GM19238 (cell line): Measurements from ENCODE around the gene ANXA2.
"Not testable (repeated sequence)": the region's sequence is repeated elsewhere in the genome, so short reads cannot be mapped to it uniquely, and the experiment has no call there.

Source experiments
- DNase-seq: peaks from one replicate; pipeline ENCODE4 v3.0.0; 2011; ENCODE audit warnings: low spot score; ENCODE audit not compliant: insufficient read length

ANXA2 gene

GRCh38 chr15:60344987-60345386 lies 52.8 kb downstream of the ANXA2 start:
- DNase-seq = no peak

DNA sequence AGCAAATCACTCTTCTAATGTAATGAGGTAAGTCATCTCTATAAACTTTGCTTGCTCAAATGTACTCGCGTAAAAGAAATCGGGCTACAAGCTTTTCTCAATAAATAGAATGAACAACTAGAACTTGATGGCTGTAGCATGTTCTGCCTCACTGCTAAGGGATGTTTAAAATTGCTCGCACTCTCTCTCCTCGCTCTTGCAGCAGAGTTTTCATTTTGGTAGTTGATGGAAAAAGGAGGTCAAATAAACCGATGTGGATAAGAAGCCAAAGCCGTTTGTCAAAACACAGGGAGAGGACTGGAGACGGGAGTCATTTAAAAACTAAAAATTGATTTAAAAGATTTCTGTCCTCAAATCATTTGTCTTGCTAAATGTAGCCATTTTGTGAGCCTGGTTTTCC lies 53.3 kb downstream of the ANXA2 start:
- DNase-seq = no peak

DNA sequence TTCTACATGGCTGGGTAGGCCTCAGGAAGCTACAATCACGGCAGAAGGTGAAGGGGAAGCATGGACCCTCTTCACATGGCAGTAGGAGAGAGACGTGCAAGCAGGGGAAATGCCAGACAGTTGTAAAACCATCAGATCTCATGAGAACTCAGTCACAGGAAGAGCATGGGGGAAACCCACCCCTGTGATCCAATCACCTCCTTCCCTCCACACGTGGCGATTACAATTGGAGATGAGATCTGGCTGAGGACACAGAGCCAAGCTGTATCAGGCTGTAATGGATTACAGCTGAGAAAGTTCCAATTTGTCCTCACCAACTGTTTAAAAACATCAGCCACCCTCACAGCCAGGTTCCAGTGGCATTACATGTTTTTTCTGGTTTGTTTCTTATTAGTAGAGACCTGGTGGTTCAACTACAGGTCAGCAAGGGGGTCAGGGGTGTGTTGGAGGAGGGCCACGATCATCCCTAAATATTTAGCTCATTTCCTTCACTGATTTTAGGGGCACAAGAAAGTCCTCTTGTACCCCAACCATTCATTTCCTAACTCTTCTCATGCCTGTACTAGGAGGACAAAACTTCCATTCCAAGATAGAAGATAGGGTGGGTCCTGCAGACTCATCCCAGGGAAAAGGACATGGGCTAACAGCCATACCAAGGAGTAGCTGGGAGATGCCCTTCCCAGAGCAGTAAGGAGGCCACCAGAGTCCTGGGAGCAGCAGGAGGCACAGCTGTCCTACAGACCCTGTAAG lies 54.4 kb downstream of the ANXA2 start:
- DNase-seq = no peak

- no peak for DNase-seq
Observed at GRCh38 chr15:60340207-60340921, 57.4 kb downstream of the ANXA2 start.

DNA sequence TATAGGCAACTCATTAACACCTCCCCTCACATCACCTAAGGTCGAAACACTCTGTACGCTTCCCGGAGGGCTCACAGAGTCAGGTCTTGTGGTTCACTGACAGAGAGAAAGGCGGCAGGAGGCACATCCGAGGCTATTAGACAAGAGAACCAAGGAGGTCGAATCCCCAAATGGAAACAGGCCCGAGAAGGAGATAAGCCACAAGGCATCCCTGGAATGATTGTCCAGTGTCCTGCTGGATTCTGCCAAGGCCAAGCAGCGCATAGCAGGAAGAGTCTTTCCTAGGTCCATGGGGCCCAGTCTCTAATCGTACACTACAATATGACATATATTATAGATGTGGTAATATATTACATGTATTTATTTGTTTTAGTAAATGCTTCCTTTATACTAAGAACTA lies 58.5 kb downstream of the ANXA2 start:
- DNase-seq = no peak

GRCh38 chr15:60338810-60339209 lies 59.0 kb downstream of the ANXA2 start:
- DNase-seq = no peak

DNA sequence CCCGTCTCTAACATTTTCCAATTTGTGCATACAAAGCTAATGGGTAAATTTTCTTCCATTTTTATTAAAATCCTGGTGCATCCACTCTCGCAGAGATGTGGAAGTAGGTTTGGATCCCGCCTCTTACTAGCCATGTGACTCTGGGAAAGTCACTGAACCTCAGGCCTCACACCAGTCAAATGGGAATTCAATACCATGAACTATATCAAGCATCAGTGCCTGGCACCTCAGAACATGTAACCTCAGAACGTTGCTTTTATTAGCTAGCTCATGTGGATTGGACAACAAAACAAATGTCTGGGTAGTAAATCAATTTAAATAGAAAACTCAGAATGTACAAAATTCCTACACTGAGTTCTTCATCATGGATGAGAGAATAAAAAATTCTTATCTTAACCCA lies 60.7 kb downstream of the ANXA2 start:
- no peak for DNase-seq

DNA sequence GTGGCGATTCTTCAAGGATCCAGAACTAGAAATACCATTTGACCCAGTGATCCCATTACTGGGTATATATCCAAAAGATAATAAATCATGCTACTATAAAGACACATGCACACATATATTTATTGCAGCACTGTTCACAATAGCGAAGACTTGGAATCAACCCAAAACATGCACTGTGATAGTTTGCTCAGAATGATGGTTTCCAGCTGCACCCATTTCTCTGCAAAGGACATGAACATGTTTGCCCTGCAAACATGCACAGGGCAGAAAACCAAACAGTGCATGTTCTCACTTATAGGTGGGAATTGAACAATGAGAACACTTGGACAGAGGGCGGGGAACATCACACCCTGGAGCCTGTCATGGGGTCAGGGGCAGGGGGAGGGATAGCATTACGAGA lies 62.5 kb downstream of the ANXA2 start:
- DNase-seq = not testable (repeated sequence)

GRCh38 chr15:60328852-60329443 lies 68.8 kb downstream of the ANXA2 start:
- DNase-seq = no peak

DNA sequence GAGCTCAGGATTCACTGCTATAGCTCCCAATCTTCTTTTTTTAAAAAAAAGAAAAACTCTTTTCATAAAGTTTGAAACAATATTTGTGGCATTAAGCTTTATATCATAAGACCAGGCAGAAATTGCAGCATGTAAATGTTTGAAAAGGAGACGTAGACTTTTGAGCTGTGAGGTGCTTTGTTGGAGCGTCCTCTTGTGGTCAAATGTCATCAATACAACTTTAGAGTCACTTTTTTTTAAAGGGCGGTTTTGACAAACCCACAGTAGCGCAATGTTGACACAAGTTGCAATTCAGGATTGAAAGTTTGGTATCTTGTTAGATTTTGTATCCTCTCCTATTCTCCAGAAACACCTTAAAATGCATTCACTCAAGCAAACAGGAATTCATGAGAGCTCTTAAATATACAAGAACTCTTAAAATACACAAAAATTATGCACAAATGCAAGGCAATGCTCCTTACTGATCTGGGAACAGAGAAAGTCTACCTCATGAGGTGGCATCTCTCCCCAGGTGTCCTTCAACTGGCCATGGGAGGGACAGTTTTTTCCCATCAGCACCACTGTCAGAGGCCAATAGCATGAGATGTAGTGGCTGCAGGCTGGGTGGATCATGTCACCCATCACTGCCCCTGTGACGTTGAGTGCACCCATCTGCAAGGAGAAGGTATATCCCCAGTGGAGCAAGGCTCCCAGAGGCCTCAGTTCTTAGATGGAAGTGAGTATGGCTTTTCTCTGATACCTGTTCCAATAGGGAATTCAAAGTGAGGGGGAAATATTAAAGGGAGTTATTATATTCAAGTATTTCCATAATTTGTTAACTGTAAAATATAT lies 70.7 kb downstream of the ANXA2 start:
- no peak for DNase-seq

DNA sequence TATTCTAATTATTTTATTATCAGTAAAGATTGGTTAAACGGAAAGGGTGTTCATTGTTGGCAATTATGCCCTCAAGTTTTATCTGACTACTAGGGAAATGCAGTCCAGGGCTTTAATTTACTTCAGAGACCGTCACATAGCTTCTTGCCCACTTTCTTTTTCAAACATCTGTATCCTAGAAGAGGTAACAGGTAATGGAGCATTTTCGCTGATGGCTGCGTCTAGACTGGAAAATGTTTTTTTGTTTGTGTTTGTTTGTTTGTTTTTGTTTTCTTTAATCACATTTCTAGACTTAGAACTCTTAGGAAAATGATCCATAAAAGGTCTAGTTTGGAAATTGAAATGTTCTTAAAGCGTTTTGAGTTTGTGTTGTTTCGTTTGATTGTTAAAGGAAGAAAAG lies 71.4 kb downstream of the ANXA2 start:
- no peak for DNase-seq

GRCh38 chr15:60325905-60326304 lies 71.9 kb downstream of the ANXA2 start:
- DNase-seq = no peak

DNA sequence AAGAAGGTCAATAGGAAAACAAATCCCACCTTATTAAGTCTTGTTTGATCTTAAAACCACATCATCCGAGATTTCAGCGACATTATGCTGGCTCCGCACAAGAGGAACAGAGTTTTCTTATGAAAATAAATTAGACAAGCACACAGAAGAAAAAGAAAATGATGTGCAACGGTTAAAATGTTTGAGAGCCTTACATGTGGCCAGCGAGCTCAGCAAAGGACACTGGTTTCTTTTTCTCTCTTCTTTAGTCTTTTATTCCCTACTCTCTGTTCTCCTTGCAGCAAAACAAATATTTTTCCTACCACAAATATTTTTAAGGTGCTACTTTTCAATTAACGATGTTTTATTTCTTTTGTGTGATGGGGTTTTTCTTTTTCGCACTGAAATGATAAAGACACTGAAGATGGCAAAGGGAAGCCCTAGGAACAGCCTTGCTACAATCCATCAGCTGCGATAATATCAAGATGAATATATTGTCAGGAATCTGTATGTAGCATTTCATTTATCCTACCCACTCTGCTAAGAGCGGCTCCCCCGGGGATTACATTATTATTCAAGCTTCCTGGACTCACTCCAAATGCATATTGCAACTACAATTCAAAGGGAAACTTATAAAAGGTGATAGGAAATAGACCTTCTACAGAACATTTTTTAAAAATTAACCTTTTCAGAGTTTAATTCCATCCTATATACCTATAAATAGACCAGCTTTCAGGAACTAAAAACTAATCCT lies 72.9 kb downstream of the ANXA2 start:
- DNase-seq = no peak

GRCh38 chr15:60323322-60323721 lies 74.5 kb downstream of the ANXA2 start:
- no peak for DNase-seq

DNA sequence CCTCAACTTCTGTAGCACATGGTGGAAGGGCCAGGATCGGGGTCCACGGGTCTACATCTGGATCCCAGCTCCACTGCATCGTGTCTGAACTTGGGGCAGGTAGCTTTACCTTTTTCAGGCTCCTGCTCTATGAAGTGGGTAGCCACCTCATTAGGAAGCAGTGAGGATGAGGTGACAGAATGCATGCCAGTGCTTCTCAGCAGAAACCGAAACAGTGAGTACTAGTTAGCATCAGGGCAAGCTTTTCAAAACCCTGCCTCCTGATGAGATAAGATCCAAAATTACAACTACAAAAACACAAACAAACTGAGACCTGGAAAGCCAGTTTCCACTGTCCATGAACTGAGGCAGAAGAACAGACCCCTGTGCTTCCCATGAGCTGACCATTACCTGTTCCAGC lies 77.4 kb downstream of the ANXA2 start:
- DNase-seq = no peak

DNA sequence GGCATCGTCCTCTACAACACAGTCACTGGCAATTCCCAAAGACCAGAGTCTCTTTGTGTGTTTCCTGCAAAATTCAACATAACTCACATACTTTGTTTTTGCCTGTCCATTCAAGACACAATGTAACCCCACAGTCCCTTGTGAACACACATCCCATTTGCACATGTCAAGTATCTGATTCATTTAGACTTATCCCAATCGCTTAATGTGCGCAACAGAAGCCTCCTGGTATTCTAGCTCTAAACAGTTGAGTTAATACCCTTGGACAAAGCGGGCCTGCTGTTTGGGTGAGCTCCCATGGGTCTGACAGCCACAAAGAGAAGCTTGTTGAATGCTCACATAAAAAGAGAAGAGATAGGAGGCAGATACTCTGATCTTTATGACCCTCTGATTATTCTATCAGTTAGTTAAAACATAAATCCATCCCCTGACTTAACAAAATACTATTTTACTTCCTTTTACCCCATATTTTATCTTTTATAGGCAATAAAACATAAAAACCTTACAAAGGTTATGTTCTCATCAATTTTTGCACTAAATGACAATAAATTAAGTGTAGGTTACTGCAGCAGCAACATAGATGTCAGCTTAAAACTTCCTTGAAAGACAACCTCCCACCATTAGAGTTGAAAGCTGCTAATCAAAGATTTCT lies 79.4 kb downstream of the ANXA2 start:
- DNase-seq = no peak

DNA sequence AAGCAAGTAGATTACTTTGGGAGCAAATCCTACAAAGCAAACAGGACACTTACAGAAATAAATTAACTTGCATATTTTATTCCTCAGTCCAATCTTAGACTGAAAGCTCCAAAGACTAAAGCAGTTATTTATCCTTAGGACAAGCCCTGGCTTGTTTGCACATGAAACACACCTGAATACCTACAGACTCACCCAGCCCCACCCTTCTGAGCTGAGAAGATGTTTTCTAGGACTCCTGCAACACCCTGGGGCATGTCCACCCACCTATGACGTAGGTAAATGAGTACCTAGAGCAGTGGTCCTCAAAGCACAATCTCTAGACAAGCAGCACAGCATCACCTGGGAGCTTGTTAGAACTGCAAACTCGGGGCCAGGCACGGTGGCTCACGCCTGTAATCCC lies 80.8 kb downstream of the ANXA2 start:
- no peak for DNase-seq

DNA sequence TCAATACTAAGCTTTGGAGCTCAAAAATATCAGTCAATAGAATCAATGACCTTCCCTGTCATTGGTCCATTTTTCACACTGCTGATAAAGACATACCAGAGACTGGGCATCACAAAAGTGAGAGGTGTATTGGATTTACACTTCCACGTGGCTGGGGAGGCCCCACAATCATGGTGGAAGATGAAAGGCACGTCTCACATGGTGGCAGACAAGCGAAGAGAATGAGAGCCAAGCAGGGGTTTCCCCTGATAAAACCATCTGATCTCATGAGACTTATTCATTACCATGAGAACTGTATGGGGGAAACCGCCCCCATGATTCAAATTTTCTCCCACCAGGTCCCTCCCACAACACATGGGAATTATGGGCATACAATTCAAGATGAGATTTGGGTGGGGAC lies 81.9 kb downstream of the ANXA2 start:
- no peak for DNase-seq

DNA sequence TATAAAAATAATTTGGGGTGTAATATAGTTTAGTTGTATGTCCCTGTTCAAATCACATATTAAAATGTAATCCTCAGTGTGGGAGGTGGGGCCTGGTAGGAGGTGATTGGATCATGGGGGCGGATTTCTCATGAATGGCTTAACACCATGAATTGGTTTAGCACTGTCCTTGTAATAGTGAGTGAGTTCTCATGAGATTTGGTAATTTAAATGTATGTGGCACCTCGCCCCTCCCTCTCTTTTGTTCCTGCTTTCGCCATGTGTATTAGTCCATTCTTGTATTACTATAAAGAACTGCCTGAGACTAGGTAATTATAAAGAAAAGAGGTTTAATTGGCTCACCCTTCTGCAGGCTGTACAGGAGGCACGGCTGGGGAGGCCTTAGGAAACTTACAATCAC lies 83.9 kb downstream of the ANXA2 start:
- no peak for DNase-seq

DNA sequence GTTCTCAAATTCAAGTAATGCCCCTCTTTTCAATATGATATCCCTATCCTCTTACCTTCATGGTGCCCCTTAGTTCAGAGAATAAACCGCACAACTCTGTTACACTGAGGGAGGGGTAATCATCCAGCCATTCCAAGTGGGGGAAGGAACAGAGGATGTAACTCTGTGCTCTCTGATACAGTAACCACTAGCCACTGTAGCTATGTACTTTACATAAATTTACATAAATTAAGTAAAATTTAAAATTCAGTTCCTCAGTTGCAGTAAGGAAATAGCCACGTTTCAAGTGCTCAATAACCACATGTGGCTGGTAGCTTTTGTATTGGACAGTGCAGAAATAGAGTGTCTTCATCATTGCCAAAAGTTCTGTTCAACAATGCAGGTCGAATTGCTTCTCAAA lies 90.8 kb downstream of the ANXA2 start:
- no peak for DNase-seq

DNA sequence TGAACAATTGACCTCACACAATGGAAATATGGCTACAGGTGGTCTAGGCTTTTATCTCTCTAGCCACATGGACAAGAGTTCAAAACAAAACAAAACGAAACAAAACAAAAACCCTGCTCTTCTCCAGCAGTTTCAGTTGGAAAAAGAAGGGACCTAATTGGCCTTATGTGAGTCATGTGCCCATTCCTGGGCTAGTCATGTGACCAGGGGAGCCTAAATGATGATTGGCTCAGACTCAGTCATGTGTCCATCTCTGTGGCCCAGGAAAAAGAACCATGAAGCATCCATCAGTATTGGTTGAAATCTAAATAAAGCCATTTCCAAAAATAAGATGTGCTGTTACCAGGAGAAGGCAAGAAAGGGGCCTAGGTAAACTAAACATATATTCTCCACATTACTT lies 96.8 kb downstream of the ANXA2 start:
- no peak for DNase-seq
